ENCODE data around the gene ITGB3. TPM values are rescaled to one million over a fixed set of nuclear protein-coding genes. Genes with fewer than 3 reads are reported as not detected.
A peak's percentile ranks its signal among the peaks of the same experiment; 100 is the strongest.

The ITGB3 gene
- total and polyA plus RNA-seq, 2 of the 4 experiments (the other 2 are of a cell fraction) = 9.8 to 17.6 TPM

DNA sequence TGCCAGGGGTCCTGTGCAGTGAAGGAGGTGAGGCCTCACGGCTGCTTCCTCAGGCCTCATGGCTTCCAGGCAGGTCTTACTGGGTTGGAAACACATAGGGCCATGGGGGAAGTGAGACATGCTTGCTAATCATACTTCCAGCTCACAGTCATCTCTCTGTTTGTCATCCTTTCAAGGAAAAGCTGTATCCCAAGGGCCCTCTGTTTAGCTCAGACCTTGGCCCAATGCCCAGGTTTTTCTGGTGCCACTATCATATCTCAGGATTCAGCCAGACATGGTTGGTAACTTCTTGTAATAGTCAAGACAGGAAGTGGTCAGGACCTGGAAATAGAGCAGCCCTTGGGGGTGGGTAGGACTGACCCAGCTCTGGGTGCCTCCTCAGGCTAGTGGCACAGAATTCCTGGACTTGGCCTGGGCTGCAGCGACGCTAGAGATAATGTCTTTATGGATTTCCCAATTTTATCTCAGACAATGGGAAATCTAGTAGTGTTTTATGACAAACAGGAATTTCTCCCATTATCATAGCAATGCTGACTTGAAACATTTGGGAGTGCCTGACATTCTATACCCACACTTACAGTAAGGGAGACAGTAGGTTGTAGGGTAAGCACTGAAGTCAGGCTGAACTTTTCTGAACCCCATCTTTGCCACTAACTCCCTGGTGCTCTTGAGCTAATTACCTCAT lies 13.5 kb upstream of the ITGB3 start:
- H3K18ac ChIP-seq (ENCODE audit: low read depth, low read length) = peak overlapping the region; percentile 92
- peak overlapping the region; percentile 85 for H2AFZ ChIP-seq (replicated peaks; ENCODE audit: low read length, poor library complexity)
- peak overlapping the region; percentile 63 for H3K27ac ChIP-seq (ENCODE audit: insufficient read depth, low read length)
- H3K27me3 ChIP-seq (ENCODE audit: control insufficient read depth, insufficient read depth, low read length) = no peaks in the 10 kb centered on the region
- H2BK120ac ChIP-seq (ENCODE audit: low read depth, low read length) = peak overlapping the region; percentile 97
- dilution Hi-C loops (cut with HindIII; ENCODE audit: low sequenced_read_pairs, unreplicated experiment) (no loop called here), intact Hi-C loops (cut with micrococcal nuclease) (no loop called here), in situ Hi-C loops (cut with MboI; ENCODE audit: low sequenced_read_pairs) (no loop called here)
- ATAC-seq (ENCODE audit: low read depth) = peak; percentile 91
- no CpG with 5 or more reads among the region's 3 CpGs for WGBS, 2 experiments (ENCODE audit: extremely low coverage in 2 of 2, insufficient read length in 1 of 2)
- no peaks in the 10 kb centered on the region; the same call in 1 of the 2 replicates for H3K9me3 ChIP-seq (ENCODE audit: control insufficient read depth, insufficient read depth, low read length)
- H3K79me1 ChIP-seq (ENCODE audit: low read depth in 1 of 2, low read length in 2 of 2) = no peaks in the 10 kb centered on the region
- no peaks in the 10 kb centered on the region for H3K36me3 ChIP-seq (ENCODE audit: control insufficient read depth, insufficient read depth, low read length)
- CTCF ChIA-PET = interaction anchor here (0.9 to 1.5 kb wide), 4 partner anchors 10 to 76 kb away, joined by 4 to 5 read pairs (median 4); no protein-coding TSS in a partner anchor
- peak overlapping the region; percentile 96 for H2AK5ac ChIP-seq (ENCODE audit: low read depth, low read length)
- H2BK15ac ChIP-seq (ENCODE audit: low read depth, low read length) = peak overlapping the region; percentile 96
- no peak overlapping the region for H3K4me3 ChIP-seq (ENCODE audit: insufficient read depth, low read depth, low read length)
- no TSS peak for BruUV-seq (replicated peaks)
- peak overlapping the region; percentile 97 for H4K91ac ChIP-seq (ENCODE audit: insufficient read depth, low read depth, low read length)
- H4K20me1 ChIP-seq (ENCODE audit: insufficient read depth, low read length) = no peaks in the 10 kb centered on the region
- H3K14ac ChIP-seq (replicated peaks; ENCODE audit: low read depth, low read length) = peak overlapping the region; percentile 95
- peak; percentile 98 for DNase-seq
- peak overlapping the region; percentile 83 for H4K5ac ChIP-seq (ENCODE audit: low read depth, low read length)
- POLR2A ChIA-PET (ENCODE audit: unreplicated experiment) = interaction anchor here (0.6 kb wide), 1 partner anchor 74 kb away, joined by 8 read pairs; no protein-coding TSS in a partner anchor
- peak overlapping the region; percentile 88 to 89 for H4K8ac ChIP-seq (ENCODE audit: low read depth in 2 of 2, low read length in 2 of 2)
- H3K4me1 ChIP-seq (ENCODE audit: control insufficient read depth, insufficient read depth, low read length) = peaks cover 9% of the 10 kb centered on the region
- H3K4ac ChIP-seq (ENCODE audit: low read depth, low read length) = peak overlapping the region; percentile 97
- peak overlapping the region; percentile 12; the same call in 1 of the 2 replicates for H3K9ac ChIP-seq (ENCODE audit: low read depth, low read length)
- peak overlapping the region; percentile 99 for H2BK20ac ChIP-seq (ENCODE audit: low read depth, low read length)
- peak overlapping the region; percentile 65 for H3K56ac ChIP-seq (ENCODE audit: extremely low read depth, insufficient read depth, low read length)
- H3K23ac ChIP-seq (ENCODE audit: low read depth, low read length) = peak overlapping the region; percentile 89
- H2BK5ac ChIP-seq (ENCODE audit: low read depth, low read length, poor library complexity, severe bottlenecking) = peak overlapping the region; percentile 86
- H3K9me1 ChIP-seq (ENCODE audit: insufficient read depth, low read length) = peaks cover 13% of the 10 kb centered on the region
- peak overlapping the region; percentile 0; the same call in 1 of the 2 replicates for H3K4me2 ChIP-seq (ENCODE audit: low read depth, low read length)
- H2AK9ac ChIP-seq (replicated peaks; ENCODE audit: low read depth, low read length, poor library complexity) = peak overlapping the region; percentile 75
- TF ChIP-seq BHLHE40 (IDR thresholded peaks at IDR 0.05; ENCODE audit: low read depth, low read length) (no peak), FOS (IDR thresholded peaks at IDR 0.05; ENCODE audit: low read depth, low read length) (peak; percentile 46), SMC3 (IDR thresholded peaks at IDR 0.05; ENCODE audit: low read depth, low read length) (peak; percentile 23; the same call in 1 of the 2 replicates), RAD21 (IDR thresholded peaks at IDR 0.05; ENCODE audit: low read length) (peak; percentile 14; the same call in 1 of the 2 replicates), MXI1 (IDR thresholded peaks at IDR 0.05; ENCODE audit: borderline replicate concordance, low read depth, low read length) (no peak), CEBPB (IDR thresholded peaks at IDR 0.05; ENCODE audit: low read depth, low read length) (peak; percentile 39; the same call in 1 of the 2 replicates), NFE2L2 (IDR thresholded peaks at IDR 0.05; ENCODE audit: low read depth, low read length) (no peak), MAZ (IDR thresholded peaks at IDR 0.05; ENCODE audit: borderline replicate concordance, low read depth, low read length) (no peak), POLR2A (IDR thresholded peaks at IDR 0.05; ENCODE audit: low read depth, low read length) (no peak), CHD1 (IDR thresholded peaks at IDR 0.05; ENCODE audit: low read depth, low read length) (no peak), MAFK (IDR thresholded peaks at IDR 0.05; ENCODE audit: low read depth, low read length) (no peak), RFX5 (IDR thresholded peaks at IDR 0.05; ENCODE audit: low read depth, low read length) (no peak)
- TF ChIP-seq, protein P1, sequence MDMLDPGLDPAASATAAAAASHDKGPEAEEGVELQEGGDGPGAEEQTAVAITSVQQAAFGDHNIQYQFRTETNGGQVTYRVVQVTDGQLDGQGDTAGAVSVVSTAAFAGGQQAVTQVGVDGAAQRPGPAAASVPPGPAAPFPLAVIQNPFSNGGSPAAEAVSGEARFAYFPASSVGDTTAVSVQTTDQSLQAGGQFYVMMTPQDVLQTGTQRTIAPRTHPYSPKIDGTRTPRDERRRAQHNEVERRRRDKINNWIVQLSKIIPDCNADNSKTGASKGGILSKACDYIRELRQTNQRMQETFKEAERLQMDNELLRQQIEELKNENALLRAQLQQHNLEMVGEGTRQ (IDR thresholded peaks at IDR 0.05; ENCODE audit: low read depth, low read length) = no peak
- TF ChIP-seq, protein P2, sequence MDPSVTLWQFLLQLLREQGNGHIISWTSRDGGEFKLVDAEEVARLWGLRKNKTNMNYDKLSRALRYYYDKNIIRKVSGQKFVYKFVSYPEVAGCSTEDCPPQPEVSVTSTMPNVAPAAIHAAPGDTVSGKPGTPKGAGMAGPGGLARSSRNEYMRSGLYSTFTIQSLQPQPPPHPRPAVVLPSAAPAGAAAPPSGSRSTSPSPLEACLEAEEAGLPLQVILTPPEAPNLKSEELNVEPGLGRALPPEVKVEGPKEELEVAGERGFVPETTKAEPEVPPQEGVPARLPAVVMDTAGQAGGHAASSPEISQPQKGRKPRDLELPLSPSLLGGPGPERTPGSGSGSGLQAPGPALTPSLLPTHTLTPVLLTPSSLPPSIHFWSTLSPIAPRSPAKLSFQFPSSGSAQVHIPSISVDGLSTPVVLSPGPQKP (IDR thresholded peaks at IDR 0.05; ENCODE audit: borderline replicate concordance, low read depth, low read length) = no peak
- TF ChIP-seq, protein P3, sequence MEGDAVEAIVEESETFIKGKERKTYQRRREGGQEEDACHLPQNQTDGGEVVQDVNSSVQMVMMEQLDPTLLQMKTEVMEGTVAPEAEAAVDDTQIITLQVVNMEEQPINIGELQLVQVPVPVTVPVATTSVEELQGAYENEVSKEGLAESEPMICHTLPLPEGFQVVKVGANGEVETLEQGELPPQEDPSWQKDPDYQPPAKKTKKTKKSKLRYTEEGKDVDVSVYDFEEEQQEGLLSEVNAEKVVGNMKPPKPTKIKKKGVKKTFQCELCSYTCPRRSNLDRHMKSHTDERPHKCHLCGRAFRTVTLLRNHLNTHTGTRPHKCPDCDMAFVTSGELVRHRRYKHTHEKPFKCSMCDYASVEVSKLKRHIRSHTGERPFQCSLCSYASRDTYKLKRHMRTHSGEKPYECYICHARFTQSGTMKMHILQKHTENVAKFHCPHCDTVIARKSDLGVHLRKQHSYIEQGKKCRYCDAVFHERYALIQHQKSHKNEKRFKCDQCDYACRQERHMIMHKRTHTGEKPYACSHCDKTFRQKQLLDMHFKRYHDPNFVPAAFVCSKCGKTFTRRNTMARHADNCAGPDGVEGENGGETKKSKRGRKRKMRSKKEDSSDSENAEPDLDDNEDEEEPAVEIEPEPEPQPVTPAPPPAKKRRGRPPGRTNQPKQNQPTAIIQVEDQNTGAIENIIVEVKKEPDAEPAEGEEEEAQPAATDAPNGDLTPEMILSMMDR (conservative IDR thresholded peaks at IDR 0.05; ENCODE audit: low read depth, low read length) = no peak
